ENCODE measurements around the gene EPHB1.

Gene EPHB1

DNA sequence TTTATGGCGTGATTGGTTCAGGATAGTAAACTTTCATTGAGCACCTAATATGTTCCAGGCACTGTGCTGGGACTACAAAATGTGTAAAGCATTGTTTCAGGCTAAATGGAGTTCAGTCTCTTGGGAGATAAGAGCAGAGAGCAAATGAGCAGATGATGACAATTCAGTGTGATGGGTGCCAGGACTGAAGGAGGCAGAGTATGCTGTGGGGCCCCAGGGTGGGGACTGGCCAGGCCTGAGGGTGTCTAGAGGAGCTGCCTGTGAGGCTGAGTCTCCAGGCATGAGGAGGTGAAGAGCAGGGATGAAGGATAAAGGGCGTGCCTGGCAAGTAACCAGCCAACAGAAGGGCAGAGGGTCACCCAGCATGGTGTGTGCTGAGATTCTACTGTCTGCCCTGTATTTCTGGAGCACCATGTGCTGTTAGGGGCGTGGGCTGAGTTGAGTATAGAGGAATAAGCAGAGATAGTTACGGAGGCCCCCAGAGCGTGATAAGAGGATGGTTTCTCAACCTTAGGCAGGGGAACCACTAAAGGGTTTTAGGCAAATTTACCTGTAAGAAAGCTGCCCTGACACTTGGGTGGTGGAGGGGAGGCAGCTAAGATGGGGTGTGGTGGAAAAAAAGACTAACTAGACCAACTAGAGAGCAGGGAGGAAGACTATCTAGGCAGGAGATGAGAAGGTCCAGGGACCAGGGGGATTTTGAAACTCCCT is 38.5 kb downstream of the EPHB1 start:
- H3K27me3 ChIP-seq, result peaks cover 26% of the 10 kb centered on the region
- no peaks in the 10 kb centered on the region for H3K4me1 ChIP-seq (ENCODE audit: control insufficient read depth in 1 of 2, insufficient read depth in 1 of 2, low read depth in 1 of 2, low read length in 1 of 2)
- H3K9me3 ChIP-seq, result no peaks in the 10 kb centered on the region
- H3K36me3 ChIP-seq, result no peaks in the 10 kb centered on the region
- no peak for TF ChIP-seq CTCF (IDR thresholded peaks at IDR 0.05)
- no peak overlapping the region for H3K4me3 ChIP-seq (ENCODE audit: low read depth in 1 of 2, low read length in 1 of 2)
- H3K27ac ChIP-seq, result no peak overlapping the region

DNA sequence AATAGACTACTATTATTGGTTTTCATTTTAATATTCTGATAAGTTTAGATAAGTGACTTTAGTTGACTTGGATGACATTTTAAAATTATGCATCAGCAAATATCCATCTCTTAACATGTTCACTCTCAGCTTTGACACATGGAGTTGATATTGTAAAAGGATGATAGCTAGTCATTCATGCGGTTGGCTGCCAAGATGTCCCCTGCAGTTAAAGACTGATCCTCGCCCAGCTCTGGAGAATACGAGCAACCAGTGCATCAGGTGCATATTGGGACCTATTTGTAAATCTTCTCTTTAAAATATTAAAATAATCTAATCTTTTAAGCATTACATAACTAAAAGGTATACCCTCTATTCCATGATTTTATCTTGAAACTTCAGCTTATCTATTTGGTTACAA is 41.9 kb downstream of the EPHB1 start:
- H3K4me3 ChIP-seq (ENCODE audit: low read depth in 1 of 2, low read length in 1 of 2), result no peak overlapping the region
- TF ChIP-seq CTCF (IDR thresholded peaks at IDR 0.05), result no peak
- no peak overlapping the region for H3K27ac ChIP-seq
- H3K4me1 ChIP-seq (ENCODE audit: control insufficient read depth in 1 of 2, insufficient read depth in 1 of 2, low read depth in 1 of 2, low read length in 1 of 2), result no peaks in the 10 kb centered on the region
- H3K36me3 ChIP-seq, result no peaks in the 10 kb centered on the region
- peaks cover 26% of the 10 kb centered on the region for H3K27me3 ChIP-seq
- H3K9me3 ChIP-seq, result no peaks in the 10 kb centered on the region

DNA sequence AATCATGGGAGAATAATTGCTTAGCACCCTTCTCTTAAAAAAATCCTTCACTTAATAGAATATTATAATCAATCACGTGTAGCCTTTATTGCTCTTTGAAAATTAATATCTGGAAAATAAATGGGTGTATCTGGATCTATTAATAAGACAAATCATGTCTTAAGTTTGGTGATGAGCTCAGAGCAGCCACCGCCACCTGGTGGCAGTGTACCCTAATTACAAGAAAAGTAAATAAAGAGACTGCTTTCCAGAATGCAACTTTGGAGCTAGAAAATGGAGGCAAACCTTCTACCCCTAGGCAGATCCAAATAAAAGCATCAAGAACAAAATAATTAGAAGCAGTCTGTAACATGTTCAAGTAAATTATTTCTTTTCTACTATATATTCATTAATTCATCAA is 43.5 kb downstream of the EPHB1 start:
- Histone ChIP-seq H3K4me1 (ENCODE audit: control insufficient read depth in 1 of 2, insufficient read depth in 1 of 2, low read depth in 1 of 2, low read length in 1 of 2) (no peaks in the 10 kb centered on the region), H3K27ac (no peak overlapping the region), H3K27me3 (peaks cover 19% of the 10 kb centered on the region), H3K4me3 (ENCODE audit: low read depth in 1 of 2, low read length in 1 of 2) (no peak overlapping the region), H3K36me3 (no peaks in the 10 kb centered on the region), H3K9me3 (no peaks in the 10 kb centered on the region)
- peak; percentile 45 for TF ChIP-seq CTCF (IDR thresholded peaks at IDR 0.05)

GRCh38 chr3:134839422-134839821 is 44.4 kb downstream of the EPHB1 start:
- no peaks in the 10 kb centered on the region for H3K4me1 ChIP-seq (ENCODE audit: control insufficient read depth in 1 of 2, insufficient read depth in 1 of 2, low read depth in 1 of 2, low read length in 1 of 2)
- no peak overlapping the region for H3K4me3 ChIP-seq (ENCODE audit: low read depth in 1 of 2, low read length in 1 of 2)
- no peaks in the 10 kb centered on the region for H3K9me3 ChIP-seq
- H3K36me3 ChIP-seq, result no peaks in the 10 kb centered on the region
- peaks cover 12% of the 10 kb centered on the region for H3K27me3 ChIP-seq
- TF ChIP-seq CTCF (IDR thresholded peaks at IDR 0.05), result no peak
- H3K27ac ChIP-seq, result no peak overlapping the region

DNA sequence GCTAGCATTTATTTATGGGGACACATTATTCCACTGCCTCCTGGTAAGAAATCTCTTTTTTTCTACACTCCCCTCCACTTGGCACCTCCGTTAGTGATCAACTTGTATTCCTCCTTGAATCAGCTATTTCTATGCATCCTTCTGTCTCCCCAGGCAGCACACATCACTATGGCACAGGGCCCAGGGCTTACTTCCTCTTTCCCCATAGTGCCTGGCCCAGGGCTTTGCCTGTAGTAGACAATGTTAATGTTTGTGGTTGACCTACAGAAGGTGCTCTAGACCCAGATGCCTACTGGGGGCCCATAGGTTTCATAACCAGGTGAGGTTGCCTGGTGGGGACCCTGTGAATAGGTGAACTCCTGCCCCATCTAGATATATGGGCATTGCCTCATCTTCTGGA is 44.9 kb downstream of the EPHB1 start:
- no peaks in the 10 kb centered on the region for H3K9me3 ChIP-seq
- peaks cover 12% of the 10 kb centered on the region for H3K27me3 ChIP-seq
- no peaks in the 10 kb centered on the region for H3K4me1 ChIP-seq (ENCODE audit: control insufficient read depth in 1 of 2, insufficient read depth in 1 of 2, low read depth in 1 of 2, low read length in 1 of 2)
- H3K4me3 ChIP-seq (ENCODE audit: low read depth in 1 of 2, low read length in 1 of 2), result no peak overlapping the region
- no peak overlapping the region for H3K27ac ChIP-seq
- TF ChIP-seq CTCF (IDR thresholded peaks at IDR 0.05), result no peak
- H3K36me3 ChIP-seq, result no peaks in the 10 kb centered on the region

Data from neutrophil (primary cell).